Activated naive CD4-positive, alpha-beta T cell treated with anti-CD3 and anti-CD28 coated beads, Interleukin-2, amount 10 ng/mL, durations not matched to agents 5 hours and 36 hours (primary cell): ENCODE data around the gene RAB12. TPM values are rescaled to one million over a fixed set of nuclear protein-coding genes. Genes with fewer than 3 reads are reported as not detected.

Experiments used
- total RNA-seq, 2 experiments: library from RNA; stranded (reverse); gene quantifications; one replicate each; pipeline ENCODE4 v1.2.3, GENCODE V29; 2021

The RAB12 gene, protein sequence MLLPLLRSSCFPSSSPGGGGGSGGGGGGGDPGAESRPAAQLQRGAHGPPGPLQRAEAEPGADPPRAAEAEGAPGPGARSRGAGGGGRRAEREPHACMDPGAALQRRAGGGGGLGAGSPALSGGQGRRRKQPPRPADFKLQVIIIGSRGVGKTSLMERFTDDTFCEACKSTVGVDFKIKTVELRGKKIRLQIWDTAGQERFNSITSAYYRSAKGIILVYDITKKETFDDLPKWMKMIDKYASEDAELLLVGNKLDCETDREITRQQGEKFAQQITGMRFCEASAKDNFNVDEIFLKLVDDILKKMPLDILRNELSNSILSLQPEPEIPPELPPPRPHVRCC
- 10 to 100 TPM; 12.5 to 14.3 TPM for total RNA-seq

DNA sequence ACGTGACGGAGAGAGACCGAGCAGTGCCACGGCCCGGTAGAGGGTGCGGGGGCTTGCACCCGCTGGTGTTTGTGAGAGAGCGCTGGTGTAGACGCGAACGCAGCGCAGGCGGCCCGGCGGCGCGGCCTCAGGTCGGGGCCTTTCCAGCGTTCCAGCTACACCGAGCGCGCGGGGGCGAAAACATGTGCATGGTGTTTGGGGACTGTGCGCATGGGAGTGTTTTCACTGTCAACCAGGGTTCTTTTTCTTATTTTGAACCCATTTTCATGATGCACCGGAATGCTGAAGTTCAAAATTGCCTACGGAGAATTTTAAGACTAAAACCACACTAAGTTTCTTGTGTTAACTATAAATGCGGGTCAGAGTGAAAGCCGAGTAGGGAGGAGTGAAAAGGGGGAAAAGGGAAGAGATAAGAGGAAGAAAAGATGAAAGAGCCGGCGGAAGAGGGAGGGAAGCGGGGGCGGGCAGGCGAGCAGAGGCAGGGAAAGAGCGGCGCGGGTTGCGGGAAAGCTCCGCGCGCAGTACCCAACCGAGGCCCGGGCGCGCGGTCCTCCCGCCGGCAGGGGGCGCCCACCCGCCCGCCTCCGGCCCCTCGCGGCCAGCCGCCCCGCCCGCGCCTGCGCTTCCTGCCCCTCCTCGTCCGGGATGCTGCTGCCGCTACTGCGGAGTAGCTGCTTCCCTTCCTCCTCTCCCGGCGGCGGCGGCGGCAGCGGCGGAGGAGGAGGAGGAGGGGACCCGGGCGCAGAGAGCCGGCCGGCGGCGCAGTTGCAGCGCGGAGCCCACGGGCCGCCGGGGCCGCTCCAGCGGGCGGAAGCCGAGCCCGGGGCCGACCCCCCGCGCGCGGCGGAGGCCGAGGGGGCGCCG lies at the start of gene RAB12:
TSS of gene RAB12 (plus strand) at position 643 of the 864 bp plus-strand sequence. CDS start at position 646, 3 bp downstream.

Other genes with a start within 250 kb of the RAB12 start
- 1 to 10 TPM; 2.9 to 3.0 TPM for gene MTCL1, start 96.1 kb downstream of the RAB12 start, total RNA-seq